Parathyroid adenoma (tissue), 2 donors: ENCODE results near the gene SCAND1.

Experiments used
- H2AFZ ChIP-seq: fragments of 300-600 bp; sonication (generic); one replicate; pipeline ENCODE4 v1.7.0; 2017; ENCODE audit warnings: antibody characterized with exemption, mild to moderate bottlenecking
- H3K27ac ChIP-seq: fragments of 300-600 bp; sonication (generic); one replicate; pipeline ENCODE4 v1.7.0; 2017
- H3K27me3 ChIP-seq: fragments of 300-600 bp; sonication (generic); one replicate; pipeline ENCODE4 v1.7.0; 2017; ENCODE audit warnings: low read length; ENCODE audit not compliant: control insufficient read depth, insufficient read depth
- H3K36me3 ChIP-seq: fragments of 300-600 bp; sonication (generic); one replicate; pipeline ENCODE4 v1.7.0; 2017; ENCODE audit warnings: low read length; ENCODE audit not compliant: control insufficient read depth, insufficient read depth
- H3K4me1 ChIP-seq: fragments of 300-600 bp; sonication (generic); one replicate; pipeline ENCODE4 v1.7.0; 2017; ENCODE audit warnings: control low read depth
- H3K4me2 ChIP-seq: fragments of 300-600 bp; sonication (generic); one replicate; pipeline ENCODE4 v1.7.0; 2017; ENCODE audit warnings: low read length
- H3K4me3 ChIP-seq: fragments of 300-600 bp; sonication (generic); one replicate; pipeline ENCODE4 v1.7.0; 2017; ENCODE audit warnings: low read depth, low read length
- H3K79me2 ChIP-seq: fragments of 300-600 bp; sonication (generic); one replicate; pipeline ENCODE4 v1.7.0; 2017; ENCODE audit warnings: control low read depth
- H3K9ac ChIP-seq: fragments of 300-600 bp; sonication (generic); one replicate; pipeline ENCODE4 v1.7.0; 2017; ENCODE audit warnings: mild to moderate bottlenecking
- H3K9me3 ChIP-seq: fragments of 300-600 bp; sonication (generic); one replicate; pipeline ENCODE4 v1.7.0; 2017; ENCODE audit warnings: low read length; ENCODE audit not compliant: control insufficient read depth
- TF ChIP-seq, protein P1 (sequence below): fragments of 300-600 bp; sonication (generic); IDR thresholded peaks from one replicate; pipeline ENCODE4 v1.7.0; 2017; ENCODE audit warnings: antibody characterized with exemption, mild to moderate bottlenecking
- donor health status: primary hyperparathyroidism.

SCAND1 gene

DNA sequence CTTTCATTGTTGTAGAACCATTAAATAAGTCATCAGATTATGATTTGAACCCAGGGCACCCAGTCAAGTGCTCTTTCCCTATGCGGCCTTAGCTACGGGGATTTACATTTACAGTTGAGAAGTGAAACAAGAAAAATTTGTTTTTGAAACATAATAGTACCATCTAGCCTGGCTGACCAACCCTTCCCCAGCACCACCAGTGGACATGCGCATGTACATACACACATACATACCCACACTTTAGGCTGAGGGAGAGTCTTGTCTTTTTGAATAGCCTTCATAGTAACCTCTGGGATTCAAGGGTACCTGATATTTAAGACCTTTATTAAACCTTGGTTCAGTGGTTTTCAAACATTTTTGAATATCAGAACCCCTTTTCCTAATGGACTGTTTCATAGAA lies 33.8 kb downstream of the SCAND1 start:
- TF ChIP-seq, protein P1, sequence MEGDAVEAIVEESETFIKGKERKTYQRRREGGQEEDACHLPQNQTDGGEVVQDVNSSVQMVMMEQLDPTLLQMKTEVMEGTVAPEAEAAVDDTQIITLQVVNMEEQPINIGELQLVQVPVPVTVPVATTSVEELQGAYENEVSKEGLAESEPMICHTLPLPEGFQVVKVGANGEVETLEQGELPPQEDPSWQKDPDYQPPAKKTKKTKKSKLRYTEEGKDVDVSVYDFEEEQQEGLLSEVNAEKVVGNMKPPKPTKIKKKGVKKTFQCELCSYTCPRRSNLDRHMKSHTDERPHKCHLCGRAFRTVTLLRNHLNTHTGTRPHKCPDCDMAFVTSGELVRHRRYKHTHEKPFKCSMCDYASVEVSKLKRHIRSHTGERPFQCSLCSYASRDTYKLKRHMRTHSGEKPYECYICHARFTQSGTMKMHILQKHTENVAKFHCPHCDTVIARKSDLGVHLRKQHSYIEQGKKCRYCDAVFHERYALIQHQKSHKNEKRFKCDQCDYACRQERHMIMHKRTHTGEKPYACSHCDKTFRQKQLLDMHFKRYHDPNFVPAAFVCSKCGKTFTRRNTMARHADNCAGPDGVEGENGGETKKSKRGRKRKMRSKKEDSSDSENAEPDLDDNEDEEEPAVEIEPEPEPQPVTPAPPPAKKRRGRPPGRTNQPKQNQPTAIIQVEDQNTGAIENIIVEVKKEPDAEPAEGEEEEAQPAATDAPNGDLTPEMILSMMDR: no peak
- H3K9ac ChIP-seq: no peak overlapping the region
- no peaks in the 10 kb centered on the region for H3K9me3 ChIP-seq
- H3K4me2 ChIP-seq: no peak overlapping the region
- H3K36me3 ChIP-seq: no peaks in the 10 kb centered on the region
- no peak overlapping the region for H3K4me3 ChIP-seq
- no peaks in the 10 kb centered on the region for H3K79me2 ChIP-seq
- no peaks in the 10 kb centered on the region for H3K4me1 ChIP-seq
- no peak overlapping the region for H2AFZ ChIP-seq
- no peak overlapping the region for H3K27ac ChIP-seq
- H3K27me3 ChIP-seq: no peaks in the 10 kb centered on the region

DNA sequence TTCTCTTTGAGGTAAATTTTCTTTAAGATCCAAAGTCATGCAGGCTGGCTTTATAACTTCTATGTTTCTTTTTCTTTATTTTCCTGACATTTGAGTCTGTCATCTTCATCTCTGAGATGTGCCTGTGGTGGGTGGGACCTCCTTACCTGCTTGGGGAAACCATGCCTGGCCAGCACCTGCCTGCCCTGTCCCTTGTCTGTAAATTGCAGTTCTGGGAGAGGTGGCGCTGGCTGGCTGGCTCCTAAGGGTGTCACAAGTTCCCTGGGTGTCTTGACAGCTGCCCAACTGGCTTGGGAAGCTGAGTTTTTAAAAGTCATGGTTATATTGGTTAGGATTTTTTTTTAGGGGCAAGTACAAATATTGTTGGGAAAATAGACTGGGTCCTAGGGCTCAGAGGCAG lies 36.3 kb downstream of the SCAND1 start:
- no peaks in the 10 kb centered on the region for H3K27me3 ChIP-seq
- no peaks in the 10 kb centered on the region for H3K36me3 ChIP-seq
- no peaks in the 10 kb centered on the region for H3K79me2 ChIP-seq
- H3K4me1 ChIP-seq: no peaks in the 10 kb centered on the region
- no peak overlapping the region for H3K27ac ChIP-seq
- no peak overlapping the region for H2AFZ ChIP-seq
- TF ChIP-seq, protein P1: no peak
- no peak overlapping the region for H3K4me3 ChIP-seq
- no peak overlapping the region for H3K4me2 ChIP-seq
- no peaks in the 10 kb centered on the region for H3K9me3 ChIP-seq
- no peak overlapping the region for H3K9ac ChIP-seq

DNA sequence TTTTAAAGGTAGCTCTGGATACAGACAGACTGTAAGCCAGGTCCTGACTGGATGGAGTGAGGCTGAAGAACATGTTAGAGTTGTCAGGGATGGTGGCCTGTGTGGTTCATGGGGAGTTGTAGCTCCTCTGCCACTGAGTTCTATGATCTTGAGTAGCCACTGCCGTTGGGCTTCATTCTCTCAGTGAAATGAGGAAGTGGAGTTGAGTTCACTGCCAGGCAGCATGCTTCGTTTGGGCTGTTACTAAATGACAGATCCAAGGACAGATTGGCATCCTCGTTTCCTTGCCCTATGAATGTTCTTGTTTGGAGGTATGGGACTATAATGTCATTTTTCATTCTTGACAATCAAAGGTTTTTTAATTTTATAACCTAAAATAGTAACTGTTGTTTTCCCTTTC lies 37.2 kb downstream of the SCAND1 start:
- Histone ChIP-seq H3K27ac (no peak overlapping the region), H3K4me3 (no peak overlapping the region), H3K27me3 (no peaks in the 10 kb centered on the region), H3K4me1 (no peaks in the 10 kb centered on the region), H3K4me2 (no peak overlapping the region), H3K9ac (no peak overlapping the region), H3K36me3 (no peaks in the 10 kb centered on the region), H3K9me3 (no peaks in the 10 kb centered on the region), H2AFZ (no peak overlapping the region), H3K79me2 (no peaks in the 10 kb centered on the region)
- TF ChIP-seq, protein P1: no peak

DNA sequence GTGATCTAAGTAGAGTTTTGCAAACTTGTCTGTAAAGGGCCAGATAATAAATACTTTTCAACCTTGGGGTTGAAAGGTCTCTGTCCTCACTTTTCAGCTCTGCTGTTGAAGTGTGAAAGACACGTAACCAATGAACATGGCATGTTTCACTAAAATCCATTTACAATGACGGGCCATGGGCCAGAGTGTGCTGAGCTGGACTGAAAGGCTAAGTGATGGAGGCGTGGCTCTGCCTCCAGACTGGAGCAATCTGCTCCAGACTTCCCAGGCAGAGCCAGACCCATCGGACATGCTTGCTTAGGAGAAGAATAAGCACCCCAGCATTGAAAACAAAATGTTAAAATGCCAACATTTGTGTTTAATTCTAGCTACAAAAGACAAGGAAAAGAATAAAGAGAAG lies 41.4 kb downstream of the SCAND1 start:
- H3K36me3 ChIP-seq: no peaks in the 10 kb centered on the region
- TF ChIP-seq, protein P1: no peak

DNA sequence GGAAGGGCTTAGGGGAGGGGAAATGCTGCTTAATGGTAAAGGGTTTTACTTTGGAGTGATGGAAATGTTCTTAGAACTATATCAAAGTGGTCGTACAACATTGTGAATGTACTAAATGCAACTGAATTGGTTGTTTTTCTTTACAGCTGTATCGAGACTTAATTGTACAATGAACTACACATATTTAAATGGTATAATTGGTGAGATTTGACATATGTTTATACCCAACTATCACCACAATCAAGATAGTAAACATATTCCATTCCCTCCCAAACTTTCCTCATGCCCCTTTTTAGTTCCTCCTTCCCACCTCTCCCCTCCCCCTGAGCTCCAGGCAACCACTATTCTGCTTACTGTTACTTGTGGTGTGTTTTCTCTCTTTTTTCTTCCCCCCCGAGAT lies 44.0 kb downstream of the SCAND1 start:
- no peak overlapping the region for H3K4me2 ChIP-seq
- peaks cover 9% of the 10 kb centered on the region for H3K79me2 ChIP-seq
- no peaks in the 10 kb centered on the region for H3K36me3 ChIP-seq
- no peak overlapping the region for H3K4me3 ChIP-seq
- H2AFZ ChIP-seq: no peak overlapping the region
- H3K9me3 ChIP-seq: no peaks in the 10 kb centered on the region
- H3K9ac ChIP-seq: no peak overlapping the region
- H3K27ac ChIP-seq: no peak overlapping the region
- H3K4me1 ChIP-seq: no peaks in the 10 kb centered on the region
- no peaks in the 10 kb centered on the region for H3K27me3 ChIP-seq
- TF ChIP-seq, protein P1: no peak

More for the DNA sequence above, 41.4 kb downstream of the SCAND1 start:
- Histone ChIP-seq H3K79me2 (no peaks in the 10 kb centered on the region), H3K9me3 (no peaks in the 10 kb centered on the region), H3K27me3 (no peaks in the 10 kb centered on the region), H3K4me2 (no peak overlapping the region), H3K4me3 (no peak overlapping the region), H2AFZ (no peak overlapping the region), H3K9ac (no peak overlapping the region), H3K27ac (no peak overlapping the region), H3K4me1 (no peaks in the 10 kb centered on the region)
